ENCODE measurements around the gene UBE3A. TPM values are rescaled to one million over a fixed set of nuclear protein-coding genes. Genes with fewer than 3 reads are reported as not detected.

The UBE3A gene
- 98.7 and 102 TPM in 2 replicates for total RNA-seq

DNA sequence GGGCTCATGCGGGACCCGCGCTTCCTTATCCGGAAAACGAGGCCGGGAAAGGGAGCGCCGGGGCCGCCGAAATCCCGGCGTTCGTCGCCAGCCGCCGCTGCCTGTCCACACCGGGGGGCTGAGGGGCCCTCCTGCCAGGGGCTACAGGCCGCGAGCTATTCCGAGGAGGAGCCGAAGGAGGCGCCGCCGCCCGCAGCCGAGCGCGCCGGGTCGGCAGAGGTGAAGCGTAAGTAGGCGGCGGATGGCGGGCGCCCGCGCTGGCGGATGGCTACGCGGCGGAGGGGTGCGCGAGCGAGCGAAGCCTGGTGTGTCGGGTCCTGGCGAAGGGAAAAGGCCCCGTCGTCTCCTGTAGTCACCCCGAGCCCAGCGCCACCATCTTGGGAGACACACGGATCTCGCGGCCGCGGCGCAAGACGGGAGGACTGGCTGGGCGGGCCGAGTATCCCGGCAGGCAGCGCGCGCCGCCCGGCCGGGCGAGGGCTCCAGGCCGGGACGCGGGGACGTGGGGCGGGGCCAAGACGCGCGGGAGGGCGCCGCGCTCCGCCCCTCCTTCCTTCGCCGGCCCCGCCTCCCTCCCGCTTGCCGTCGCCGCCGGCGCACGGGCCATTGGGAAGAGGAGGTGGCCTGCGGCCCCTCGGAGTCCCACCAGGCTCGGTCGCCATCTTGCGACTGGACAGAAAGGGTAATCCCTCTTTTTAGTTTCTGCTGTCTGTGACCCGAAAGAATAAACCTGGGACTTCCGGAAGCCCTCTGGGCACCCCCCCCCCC is at the start of gene UBE3A:
Gene UBE3A (minus strand): TSS at position 424 of the 768 bp plus-strand sequence. CDS start 29,917 bp downstream, outside the sequence.

Measured in thoracic aorta endothelial cell (primary cell).